Hematopoietic multipotent progenitor cell (in vitro differentiated cells): ENCODE data around the gene MAP2K5. TPM values are rescaled to one million over a fixed set of nuclear protein-coding genes. Genes with fewer than 3 reads are reported as not detected.

Experiments used
- DNase-seq, 3 donors: peaks; one replicate each; pipeline ENCODE4 v3.0.0-alpha.2; 2011 to 2015; ENCODE audit warnings: low read depth in 2 of 3, low spot score in 2 of 3
- small RNA-seq: library from RNA; depleted of rRNA; stranded (forward); fragments of <200 nt; gene quantifications from one replicate; pipeline ENCODE3, GENCODE V24; 2012
- total RNA-seq: library from RNA; depleted of rRNA; stranded (reverse); fragments of >200 nt; gene quantifications from one replicate; pipeline ENCODE4 v1.2.3, GENCODE V29; 2012

Gene MAP2K5
- total RNA-seq, 1 donor: 8.6 TPM

- no peak for DNase-seq
Measured at GRCh38 chr15:67850336-67850735, 307.8 kb downstream of the MAP2K5 start.

- peak in 1 of 3 donors; percentile 61 for DNase-seq
Measured at GRCh38 chr15:67850994-67851571, 308.6 kb downstream of the MAP2K5 start.

DNA sequence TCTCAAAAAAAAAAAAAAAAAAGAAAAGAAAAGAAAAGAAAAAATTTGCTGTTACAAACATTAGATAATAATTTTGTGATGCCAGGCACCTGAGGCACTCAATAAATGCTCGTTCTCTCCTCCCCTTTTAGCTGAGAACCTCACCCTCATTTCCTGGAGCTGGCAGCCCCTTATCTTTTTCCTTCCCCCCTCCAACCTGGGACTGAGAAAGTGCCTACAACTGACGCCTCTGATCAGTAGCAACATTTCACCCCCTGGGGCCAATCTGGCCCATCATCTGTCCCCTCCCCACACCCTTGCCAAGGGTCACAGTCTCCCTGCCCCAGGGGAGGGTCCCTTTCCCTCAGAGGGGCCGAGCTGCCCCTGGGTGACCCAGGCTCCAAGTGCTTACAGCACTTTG lies 309.9 kb downstream of the MAP2K5 start:
- DNase-seq: no peak

DNA sequence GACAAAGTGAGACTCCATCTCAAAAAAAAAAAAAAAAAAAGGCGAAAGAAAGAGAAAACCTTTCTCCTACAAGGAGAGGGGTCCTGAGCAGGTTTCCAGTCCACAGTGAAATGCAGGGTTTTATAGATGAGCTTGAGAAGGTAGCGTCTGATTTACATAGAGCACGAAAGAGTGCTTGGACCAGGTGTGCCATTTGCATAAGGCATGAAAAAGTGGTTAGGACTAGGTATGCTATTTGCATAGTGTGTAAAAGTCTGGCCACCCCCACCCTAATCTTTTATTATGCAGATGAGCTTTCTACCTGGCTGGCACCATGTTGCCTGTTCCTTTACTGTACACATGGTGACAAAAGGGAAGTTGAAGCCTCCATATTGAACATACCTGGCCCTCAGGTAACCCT lies 311.0 kb downstream of the MAP2K5 start:
- no peak for DNase-seq

- no peak for DNase-seq
Measured at GRCh38 chr15:67854358-67854757, 311.9 kb downstream of the MAP2K5 start.

- no peak for DNase-seq
Measured at GRCh38 chr15:67855842-67856241, 313.3 kb downstream of the MAP2K5 start.

Small RNA genes lying within 50 kb of the gene (small RNA-seq; reads per million reads assigned to genes)
- 3.4 reads per million, percentile 82 among the genes with 10 or more reads in this experiment for gene RNU6-1

Other genes starting within 250 kb of the MAP2K5 start
- gene C15orf61, start 21.6 kb upstream of the MAP2K5 start, total RNA-seq: 11.3 TPM